GM12872 (cell line): Measurements from ENCODE around the gene MRPL53.

Source experiments
- TF ChIP-seq, protein P1 (sequence below): IDR thresholded peaks from 3 replicates; pipeline ENCODE4 v1.5.1; 2011; ENCODE audit warnings: low read depth, mild to moderate bottlenecking, low read length, moderate library complexity; ENCODE audit not compliant: insufficient read depth

Gene MRPL53

DNA sequence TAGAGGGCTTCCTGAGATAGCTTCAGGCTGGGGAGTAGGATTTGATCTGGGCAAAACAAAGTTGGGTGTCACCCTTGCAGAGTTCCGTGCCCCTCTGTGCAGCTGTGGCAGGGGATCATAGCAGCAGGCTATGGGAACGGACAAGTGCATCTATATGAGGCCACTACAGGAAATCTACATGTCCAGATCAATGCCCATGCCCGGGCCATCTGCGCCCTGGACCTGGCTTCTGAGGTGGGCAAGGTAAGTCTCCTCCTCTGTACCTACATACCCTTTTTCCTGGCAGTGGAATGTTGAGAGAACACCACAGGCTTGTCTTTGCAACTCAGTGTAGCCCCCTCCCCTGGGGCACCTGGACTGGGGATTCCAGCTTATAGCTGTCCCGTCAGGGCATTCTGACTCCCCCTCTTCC, 47.5 kb downstream of the MRPL53 start:
- TF ChIP-seq, protein P1, sequence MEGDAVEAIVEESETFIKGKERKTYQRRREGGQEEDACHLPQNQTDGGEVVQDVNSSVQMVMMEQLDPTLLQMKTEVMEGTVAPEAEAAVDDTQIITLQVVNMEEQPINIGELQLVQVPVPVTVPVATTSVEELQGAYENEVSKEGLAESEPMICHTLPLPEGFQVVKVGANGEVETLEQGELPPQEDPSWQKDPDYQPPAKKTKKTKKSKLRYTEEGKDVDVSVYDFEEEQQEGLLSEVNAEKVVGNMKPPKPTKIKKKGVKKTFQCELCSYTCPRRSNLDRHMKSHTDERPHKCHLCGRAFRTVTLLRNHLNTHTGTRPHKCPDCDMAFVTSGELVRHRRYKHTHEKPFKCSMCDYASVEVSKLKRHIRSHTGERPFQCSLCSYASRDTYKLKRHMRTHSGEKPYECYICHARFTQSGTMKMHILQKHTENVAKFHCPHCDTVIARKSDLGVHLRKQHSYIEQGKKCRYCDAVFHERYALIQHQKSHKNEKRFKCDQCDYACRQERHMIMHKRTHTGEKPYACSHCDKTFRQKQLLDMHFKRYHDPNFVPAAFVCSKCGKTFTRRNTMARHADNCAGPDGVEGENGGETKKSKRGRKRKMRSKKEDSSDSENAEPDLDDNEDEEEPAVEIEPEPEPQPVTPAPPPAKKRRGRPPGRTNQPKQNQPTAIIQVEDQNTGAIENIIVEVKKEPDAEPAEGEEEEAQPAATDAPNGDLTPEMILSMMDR = no peak

GRCh38 chr2:74424139-74424992, 48.1 kb downstream of the MRPL53 start:
- TF ChIP-seq, protein P1 = no peak

DNA sequence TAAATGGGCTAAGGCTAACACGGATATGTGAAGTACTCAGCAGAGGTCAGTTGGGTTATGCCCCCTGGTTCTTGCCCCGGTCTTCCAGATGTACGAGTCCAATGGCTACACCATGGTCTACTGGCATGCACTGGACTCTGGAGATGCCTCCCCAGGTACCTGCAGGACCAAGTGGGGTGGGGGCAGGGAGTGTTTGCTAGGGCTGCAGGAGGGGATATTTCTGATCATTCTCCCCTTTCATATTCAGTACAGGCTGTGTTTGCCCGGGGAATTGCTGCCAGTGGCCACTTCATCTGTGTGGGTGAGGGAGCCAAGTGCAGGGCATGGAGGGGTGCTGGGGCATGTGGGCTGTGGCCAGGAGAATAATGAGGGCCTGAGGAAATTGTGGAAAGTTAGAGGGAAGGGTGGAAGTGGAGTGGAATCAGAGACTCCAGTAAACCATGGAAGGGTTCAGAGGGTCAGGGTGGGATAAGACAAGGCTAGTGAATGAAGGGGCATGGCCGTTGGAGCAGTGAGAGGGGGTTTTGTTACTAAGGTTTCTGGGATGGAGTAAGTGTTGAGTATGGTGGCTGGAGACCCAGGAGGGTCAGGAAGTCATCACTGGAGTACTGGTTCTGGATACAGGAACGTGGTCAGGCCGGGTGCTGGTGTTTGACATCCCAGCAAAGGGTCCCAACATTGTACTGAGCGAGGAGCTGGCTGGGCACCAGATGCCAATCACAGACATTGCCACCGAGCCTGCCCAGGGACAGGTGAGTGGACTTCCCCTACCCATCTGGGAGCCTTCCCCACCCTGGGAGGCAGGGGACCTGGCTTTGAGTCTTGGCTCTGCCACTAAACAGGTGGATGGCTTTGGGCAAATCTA, 49.0 kb downstream of the MRPL53 start:
- TF ChIP-seq, protein P1 = no peak
